ENCODE results near the gene NLGN4Y. TPM values are rescaled to one million over a fixed set of nuclear protein-coding genes. Genes with fewer than 3 reads are reported as not detected.

Gene NLGN4Y
- total RNA-seq, 1 experiment from 2014 or later = not detected

- Histone ChIP-seq H3K79me2 (ENCODE audit: low read depth) (no peaks in the 10 kb centered on the region), H3K27me3 (ENCODE audit: insufficient read depth, low read depth) (no peaks in the 10 kb centered on the region), H3K9me2 (ENCODE audit: insufficient read depth) (no peaks in the 10 kb centered on the region), H4K20me1 (ENCODE audit: insufficient read depth) (no peaks in the 10 kb centered on the region), H3F3A (ENCODE audit: insufficient read depth, low read depth) (no peaks in the 10 kb centered on the region), H3K4me3 (no peak overlapping the region), H3K9me3 (ENCODE audit: insufficient read depth, low read depth) (no peaks in the 10 kb centered on the region), H3K4me1 (replicated peaks; ENCODE audit: insufficient read depth) (no peaks in the 10 kb centered on the region), H3K4me2 (no peak overlapping the region), H3K36me3 (ENCODE audit: low read depth) (no peaks in the 10 kb centered on the region), H2AFZ (no peak overlapping the region), H3K27ac (no peak overlapping the region)
- ChIA-PET CTCF (no interaction called here), POLR2A (ENCODE audit: unreplicated experiment) (no interaction called here)
- intact Hi-C loops (cut with micrococcal nuclease; ENCODE audit: unreplicated experiment) = no loop called here
- TF ChIP-seq EZH2 (IDR thresholded peaks at IDR 0.05; ENCODE audit: low read depth) (no peak), CTCF (conservative IDR thresholded peaks at IDR 0.05) (no peak)
- DNase-seq = no peak
- no TSS peak for BruUV-seq (replicated peaks)
Observed at GRCh38 chrY:14834103-14835060, 310.1 kb downstream of the NLGN4Y start.

GRCh38 chrY:14837466-14837865 is 313.1 kb downstream of the NLGN4Y start:
- CTCF ChIA-PET = no interaction called here
- BruUV-seq (replicated peaks) = no TSS peak

GRCh38 chrY:14850734-14851133 is 326.4 kb downstream of the NLGN4Y start:
- TF ChIP-seq CTCF (conservative IDR thresholded peaks at IDR 0.05) (no peak), EZH2 (IDR thresholded peaks at IDR 0.05; ENCODE audit: low read depth) (no peak)
- Histone ChIP-seq H3K4me2 (no peak overlapping the region), H3K27me3 (ENCODE audit: insufficient read depth, low read depth) (no peaks in the 10 kb centered on the region), H3K4me3 (no peak overlapping the region), H3K79me2 (ENCODE audit: low read depth) (no peaks in the 10 kb centered on the region), H4K20me1 (ENCODE audit: insufficient read depth) (no peaks in the 10 kb centered on the region), H3K27ac (no peak overlapping the region), H3F3A (ENCODE audit: insufficient read depth, low read depth) (no peaks in the 10 kb centered on the region), H3K4me1 (replicated peaks; ENCODE audit: insufficient read depth) (no peaks in the 10 kb centered on the region), H3K36me3 (ENCODE audit: low read depth) (no peaks in the 10 kb centered on the region), H2AFZ (no peak overlapping the region), H3K9me3 (ENCODE audit: insufficient read depth, low read depth) (no peaks in the 10 kb centered on the region), H3K9me2 (ENCODE audit: insufficient read depth) (no peaks in the 10 kb centered on the region)
- intact Hi-C loops (cut with micrococcal nuclease; ENCODE audit: unreplicated experiment) = no loop called here
- DNase-seq = no peak
- no TSS peak for BruUV-seq (replicated peaks)
- ChIA-PET POLR2A (ENCODE audit: unreplicated experiment) (no interaction called here), CTCF (no interaction called here)

More at GRCh38 chrY:14837466-14837865, 313.1 kb downstream of the NLGN4Y start:
- POLR2A ChIA-PET (ENCODE audit: unreplicated experiment) = no interaction called here
- Histone ChIP-seq H3K4me2 (no peak overlapping the region), H3K27ac (no peak overlapping the region), H3K9me2 (ENCODE audit: insufficient read depth) (no peaks in the 10 kb centered on the region), H3K4me3 (no peak overlapping the region), H3K36me3 (ENCODE audit: low read depth) (no peaks in the 10 kb centered on the region), H4K20me1 (ENCODE audit: insufficient read depth) (no peaks in the 10 kb centered on the region), H2AFZ (no peak overlapping the region), H3K9me3 (ENCODE audit: insufficient read depth, low read depth) (no peaks in the 10 kb centered on the region), H3F3A (ENCODE audit: insufficient read depth, low read depth) (no peaks in the 10 kb centered on the region), H3K4me1 (replicated peaks; ENCODE audit: insufficient read depth) (no peaks in the 10 kb centered on the region), H3K79me2 (ENCODE audit: low read depth) (no peaks in the 10 kb centered on the region), H3K27me3 (ENCODE audit: insufficient read depth, low read depth) (no peaks in the 10 kb centered on the region)
- intact Hi-C loops (cut with micrococcal nuclease; ENCODE audit: unreplicated experiment) = no loop called here
- DNase-seq = no peak
- TF ChIP-seq CTCF (conservative IDR thresholded peaks at IDR 0.05) (no peak), EZH2 (IDR thresholded peaks at IDR 0.05; ENCODE audit: low read depth) (no peak)

Measured in PC-9 (cell line).